Right lobe of liver (tissue), 6 donors: ENCODE results near the gene MTCL3.

Experiments used
- ATAC-seq, 4 donors: fragments of 200-7000 bp; cut with Tn5 transposase; one replicate each; pipeline ENCODE4 v1.9.1; 2020; ENCODE audit warnings: mild to moderate bottlenecking in 4 of 4, moderate library complexity in 4 of 4
- DNase-seq, 3 donors: peaks; one replicate each; pipeline ENCODE4 v3.0.0-alpha.2; 2020
- H3K27ac ChIP-seq, 3 donors: fragments of 200-600 bp; one replicate each; pipeline ENCODE4 v1.8.0; 2022
- H3K27me3 ChIP-seq, 2 donors: fragments of 200-600 bp; one replicate each; pipeline ENCODE4 v1.8.0; 2022
- H3K36me3 ChIP-seq, 4 donors: fragments of 200-600 bp; sonication (generic) in 1 of 4; one replicate each; pipeline versions ENCODE4 v1.5.1 to v1.8.0; 2017 to 2022; ENCODE audit warnings: control low read depth in 1 of 4
- H3K4me1 ChIP-seq, 4 donors: fragments of 200-600 bp; sonication (generic) in 1 of 4; one replicate each; pipeline versions ENCODE4 v1.5.1 to v1.8.0; 2017 to 2022; ENCODE audit warnings: control low read depth in 1 of 4
- H3K4me3 ChIP-seq, 3 donors: fragments of 200-600 bp; one replicate each; pipeline ENCODE4 v1.8.0; 2022
- H3K9me3 ChIP-seq, 4 donors: fragments of 200-600 bp; sonication (generic) in 1 of 4; one replicate each; pipeline versions ENCODE4 v1.5.1 to v1.8.0; 2017 to 2022; ENCODE audit warnings: control low read depth in 1 of 4
- POLR2A ChIP-seq: fragments of 450-650 bp; IDR thresholded peaks from one replicate; pipeline ENCODE4 v1.6.1; 2017; ENCODE audit warnings: antibody characterized with exemption, mild to moderate bottlenecking
- WGBS: methylation state at CpG from one replicate; pipeline ENCODE4 v1.1.6; 2018; ENCODE audit warnings: low coverage, low lambda C conversion rate; ENCODE audit not compliant: insufficient coverage; ENCODE audit errors: missing lambda C conversion rate; 5-methylcytosine and 5-hydroxymethylcytosine counted together
- intact Hi-C, 2 donors: fragments of 100-400 bp; cut with DNase I; formaldehyde crosslinking; loops; one replicate each; pipeline versions ENCODE4 v1.11.2 to v1.14.1; 2022
- TF ChIP-seq, protein P1 (sequence below), 4 donors: fragments of 200-600 bp in 3 of 4; fragments of 450-650 bp in 1 of 4; IDR thresholded peaks; one replicate each; pipeline versions ENCODE4 v1.5.1 to v1.8.0; 2016 to 2022; ENCODE audit warnings: antibody characterized with exemption in 4 of 4, mild to moderate bottlenecking in 2 of 4
- donor health status: DM: no; HTN: yes; CAD: no.
- donor health status: DM: no; HTN: no; CAD: no.
- donor health status: DM: no; HTN: no; CAD: no.
- donor health status: DM: no; HTN: yes; CAD: no.
- donor health status: DM: no; HTN: yes; CAD: no.

The MTCL3 gene

DNA sequence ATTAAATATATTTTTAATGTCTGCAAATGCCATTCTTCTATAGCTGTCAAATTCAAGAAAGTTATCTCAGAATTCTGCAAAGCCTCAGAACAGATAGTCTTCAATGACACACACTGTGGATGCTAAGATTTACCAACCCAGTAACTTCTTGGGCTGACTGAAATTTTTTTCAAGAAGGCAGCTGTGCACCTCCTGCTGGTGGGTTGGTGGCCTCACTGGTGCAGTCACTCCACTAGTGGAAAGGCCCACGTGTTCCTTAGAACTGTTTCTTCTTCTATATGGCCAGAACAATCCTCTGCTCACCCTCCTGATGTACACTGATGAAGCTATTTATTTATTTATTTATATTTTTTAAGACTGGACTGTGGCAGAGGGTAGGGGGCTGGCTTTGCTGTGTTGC lies 28.1 kb upstream of the MTCL3 start:
- 0% methylated on average over 1 of the region's 1 CpG for WGBS

DNA sequence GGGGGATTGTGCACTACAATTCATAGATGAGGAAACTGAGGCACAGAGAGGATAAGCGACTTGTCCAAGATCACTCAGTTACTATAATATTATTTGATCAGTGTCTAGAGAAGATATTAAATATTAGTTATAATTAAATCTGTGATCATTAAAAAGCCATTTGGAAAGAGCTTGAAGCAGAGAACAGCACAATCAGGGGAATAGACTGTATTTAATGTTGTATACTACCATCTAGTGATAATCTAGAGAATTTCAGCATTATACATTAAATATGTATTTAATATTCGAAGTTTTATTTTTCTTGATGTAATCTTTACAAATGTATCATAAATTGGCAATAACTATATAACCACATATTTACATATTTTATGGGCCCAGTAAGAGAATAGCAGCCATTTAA lies 20.1 kb upstream of the MTCL3 start:
- H3K4me3 ChIP-seq, result no peak overlapping the region
- intact Hi-C loops, result no loop called here
- no peak overlapping the region for H3K27ac ChIP-seq
- TF ChIP-seq, protein P1, sequence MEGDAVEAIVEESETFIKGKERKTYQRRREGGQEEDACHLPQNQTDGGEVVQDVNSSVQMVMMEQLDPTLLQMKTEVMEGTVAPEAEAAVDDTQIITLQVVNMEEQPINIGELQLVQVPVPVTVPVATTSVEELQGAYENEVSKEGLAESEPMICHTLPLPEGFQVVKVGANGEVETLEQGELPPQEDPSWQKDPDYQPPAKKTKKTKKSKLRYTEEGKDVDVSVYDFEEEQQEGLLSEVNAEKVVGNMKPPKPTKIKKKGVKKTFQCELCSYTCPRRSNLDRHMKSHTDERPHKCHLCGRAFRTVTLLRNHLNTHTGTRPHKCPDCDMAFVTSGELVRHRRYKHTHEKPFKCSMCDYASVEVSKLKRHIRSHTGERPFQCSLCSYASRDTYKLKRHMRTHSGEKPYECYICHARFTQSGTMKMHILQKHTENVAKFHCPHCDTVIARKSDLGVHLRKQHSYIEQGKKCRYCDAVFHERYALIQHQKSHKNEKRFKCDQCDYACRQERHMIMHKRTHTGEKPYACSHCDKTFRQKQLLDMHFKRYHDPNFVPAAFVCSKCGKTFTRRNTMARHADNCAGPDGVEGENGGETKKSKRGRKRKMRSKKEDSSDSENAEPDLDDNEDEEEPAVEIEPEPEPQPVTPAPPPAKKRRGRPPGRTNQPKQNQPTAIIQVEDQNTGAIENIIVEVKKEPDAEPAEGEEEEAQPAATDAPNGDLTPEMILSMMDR (IDR thresholded peaks at IDR 0.05), result peak; percentile 35 to 58 (median 41)
- TF ChIP-seq POLR2A, result no peak
- WGBS, result 29% methylated on average over 2 of the region's 2 CpGs
- H3K9me3 ChIP-seq, result no peaks in the 10 kb centered on the region
- no peaks in the 10 kb centered on the region for H3K27me3 ChIP-seq
- ATAC-seq, result peak in 1 of 4 donors; percentile 78
- H3K36me3 ChIP-seq, result no peaks in the 10 kb centered on the region
- DNase-seq, result no peak
- H3K4me1 ChIP-seq, result no peaks in the 10 kb centered on the region

More for the DNA sequence above, 28.1 kb upstream of the MTCL3 start:
- ATAC-seq (peak in 1 of 4 donors; percentile 25), DNase-seq (no peak)
- no peak for TF ChIP-seq POLR2A
- TF ChIP-seq, protein P1 (IDR thresholded peaks at IDR 0.05), result peak in 3 of 4 donors; percentile 10 to 23 (median 12)
- H3K4me1 ChIP-seq, result no peaks in the 10 kb centered on the region
- no peaks in the 10 kb centered on the region for H3K27me3 ChIP-seq
- no peak overlapping the region for H3K4me3 ChIP-seq
- H3K9me3 ChIP-seq, result no peaks in the 10 kb centered on the region
- no peaks in the 10 kb centered on the region for H3K36me3 ChIP-seq
- intact Hi-C loops, result no loop called here
- H3K27ac ChIP-seq, result no peak overlapping the region

DNA sequence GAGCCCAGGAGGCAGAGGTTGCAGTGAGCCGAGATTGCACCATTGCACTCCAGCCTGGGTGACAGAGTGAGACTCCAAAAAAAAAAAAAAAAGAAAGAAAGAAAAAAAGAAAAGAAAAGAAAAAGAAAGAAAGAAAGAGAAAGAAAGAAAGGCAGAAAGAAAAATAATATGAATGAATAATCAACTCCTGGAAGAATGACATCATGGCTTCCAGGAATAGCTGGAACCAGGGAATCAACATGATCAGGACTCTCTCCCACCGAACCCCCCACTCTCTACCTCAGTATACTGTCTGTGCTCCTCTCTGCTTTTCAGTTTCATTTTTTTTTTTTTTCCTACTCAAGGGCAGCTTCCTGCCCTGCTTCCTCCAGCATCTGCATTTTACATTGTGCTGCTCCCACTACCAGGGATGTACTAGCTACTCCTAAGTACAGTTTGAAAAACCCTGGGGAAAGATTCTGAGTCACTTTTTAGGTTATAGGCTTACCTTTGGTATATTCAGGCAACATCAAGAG lies 19.7 kb upstream of the MTCL3 start:
- intact Hi-C loops, result no loop called here
- TF ChIP-seq, protein P1 (IDR thresholded peaks at IDR 0.05), result no peak
- no peak for TF ChIP-seq POLR2A
- H3K9me3 ChIP-seq, result no peaks in the 10 kb centered on the region
- no peaks in the 10 kb centered on the region for H3K36me3 ChIP-seq
- H3K4me1 ChIP-seq, result no peaks in the 10 kb centered on the region
- no peak for DNase-seq
- no peak overlapping the region for H3K27ac ChIP-seq
- H3K4me3 ChIP-seq, result no peak overlapping the region
- WGBS, result 25% methylated on average over 1 of the region's 2 CpGs
- ATAC-seq, result peak in 1 of 4 donors; percentile 19
- no peaks in the 10 kb centered on the region for H3K27me3 ChIP-seq

DNA sequence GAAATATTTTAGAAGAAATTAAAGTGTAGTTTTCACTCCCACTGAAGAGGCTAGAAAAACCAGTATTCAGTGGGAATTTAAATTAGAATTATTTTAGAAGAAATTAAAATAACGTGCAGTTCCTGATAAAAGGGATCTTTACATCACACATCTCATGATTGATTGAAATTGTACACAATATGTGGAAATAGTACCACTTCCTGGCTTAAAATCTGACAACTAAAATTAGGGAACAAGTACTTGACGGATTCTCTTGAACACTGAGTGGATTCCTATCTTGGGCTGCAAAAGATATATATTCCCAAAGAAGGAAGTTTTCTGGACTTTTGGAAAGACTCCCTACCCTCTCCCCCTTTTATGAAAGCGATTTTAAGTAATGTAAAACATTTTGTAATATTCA lies 14.6 kb upstream of the MTCL3 start:
- H3K4me1 ChIP-seq, result no peaks in the 10 kb centered on the region
- no peaks in the 10 kb centered on the region for H3K36me3 ChIP-seq
- no peak overlapping the region for H3K27ac ChIP-seq
- H3K4me3 ChIP-seq, result no peak overlapping the region
- TF ChIP-seq, protein P1 (IDR thresholded peaks at IDR 0.05), result no peak
- TF ChIP-seq POLR2A, result no peak
- intact Hi-C loops, result no loop called here
- H3K9me3 ChIP-seq, result no peaks in the 10 kb centered on the region
- DNase-seq, result no peak
- WGBS, result 40% methylated on average over 3 of the region's 3 CpGs
- no peaks in the 10 kb centered on the region for H3K27me3 ChIP-seq
- no peak for ATAC-seq

DNA sequence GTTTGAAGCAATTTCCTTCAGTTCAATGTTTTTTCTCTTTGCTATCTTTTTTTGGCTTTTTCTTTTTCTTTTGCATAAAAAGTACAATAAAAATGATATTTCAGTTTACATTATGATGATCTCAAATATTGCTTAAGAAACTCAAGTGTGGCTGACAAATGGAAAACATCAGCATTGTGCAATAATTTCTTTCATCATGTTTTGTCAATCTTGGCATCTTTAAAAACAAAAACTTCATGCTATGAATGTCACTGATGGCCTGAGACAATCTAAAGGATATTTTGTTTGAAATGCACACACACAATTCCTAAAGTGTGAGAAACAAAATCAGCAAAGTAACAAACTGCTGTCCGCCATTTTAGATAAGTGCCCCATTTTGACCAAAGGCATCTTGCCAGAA lies 13.9 kb upstream of the MTCL3 start:
- TF ChIP-seq, protein P1 (IDR thresholded peaks at IDR 0.05), result no peak
- no peak for TF ChIP-seq POLR2A
- 92% methylated on average over 1 of the region's 1 CpG for WGBS
- Histone ChIP-seq H3K27me3 (no peaks in the 10 kb centered on the region), H3K36me3 (no peaks in the 10 kb centered on the region), H3K4me3 (no peak overlapping the region), H3K9me3 (no peaks in the 10 kb centered on the region), H3K27ac (no peak overlapping the region), H3K4me1 (no peaks in the 10 kb centered on the region)
- intact Hi-C loops, result no loop called here
- ATAC-seq (no peak), DNase-seq (no peak)
